HuH-7 (cell line): ENCODE measurements around the gene ADCY5.

Source experiments
- DNase-seq: peaks from one replicate; pipeline ENCODE4 v3.0.0; 2011; ENCODE audit warnings: low spot score

ADCY5 gene

GRCh38 chr3:123300583-123300982 lies 148.3 kb downstream of the ADCY5 start:
- DNase-seq: no peak

- no peak for DNase-seq
Observed at GRCh38 chr3:123300056-123300455, 148.8 kb downstream of the ADCY5 start.

GRCh38 chr3:123299581-123299980 lies 149.3 kb downstream of the ADCY5 start:
- DNase-seq: no peak

GRCh38 chr3:123298903-123299302 lies 150.0 kb downstream of the ADCY5 start:
- no peak for DNase-seq

- DNase-seq: no peak
Observed at GRCh38 chr3:123297627-123297899, 151.3 kb downstream of the ADCY5 start.

GRCh38 chr3:123296836-123297626 lies 151.9 kb downstream of the ADCY5 start:
- no peak for DNase-seq

GRCh38 chr3:123296261-123296660 lies 152.6 kb downstream of the ADCY5 start:
- no peak for DNase-seq

GRCh38 chr3:123295901-123296250 lies 153.0 kb downstream of the ADCY5 start:
- no peak for DNase-seq

GRCh38 chr3:123295171-123295900 lies 153.6 kb downstream of the ADCY5 start:
- no peak for DNase-seq

GRCh38 chr3:123294296-123294938 lies 154.5 kb downstream of the ADCY5 start:
- no peak for DNase-seq

- DNase-seq: no peak
Observed at GRCh38 chr3:123292321-123293310, 156.3 kb downstream of the ADCY5 start.

GRCh38 chr3:123291404-123291803 lies 157.5 kb downstream of the ADCY5 start:
- no peak for DNase-seq

GRCh38 chr3:123290962-123291361 lies 157.9 kb downstream of the ADCY5 start:
- DNase-seq: no peak

GRCh38 chr3:123290107-123290930 lies 158.6 kb downstream of the ADCY5 start:
- DNase-seq: no peak

- no peak for DNase-seq
Observed at GRCh38 chr3:123289391-123290106, 159.3 kb downstream of the ADCY5 start.

GRCh38 chr3:123287962-123288302 lies 161.0 kb downstream of the ADCY5 start:
- peak; percentile 2 for DNase-seq

- peak; percentile 1 for DNase-seq
Observed at GRCh38 chr3:123287051-123287961, 161.6 kb downstream of the ADCY5 start.

- DNase-seq: peak; percentile 91
Observed at GRCh38 chr3:123286308-123287023, 162.4 kb downstream of the ADCY5 start.

GRCh38 chr3:123285931-123286307 lies 163.0 kb downstream of the ADCY5 start:
- no peak for DNase-seq
